ENCODE data around the gene PRUNE1. TPM values are rescaled to one million over a fixed set of nuclear protein-coding genes. Genes with fewer than 3 reads are reported as not detected.

PRUNE1 gene
- total RNA-seq, 3 donors from 2014 or later: 21.6 to 34.1 (median 32.8) TPM

- intact Hi-C loops (cut with DNase I; ENCODE audit: low total_unique reads): no loop called here
- Histone ChIP-seq H3K4me3 (no peak overlapping the region), H3K27me3 (no peaks in the 10 kb centered on the region), H3K9me3 (no peaks in the 10 kb centered on the region), H3K27ac (no peak overlapping the region), H3K4me1 (no peaks in the 10 kb centered on the region), H3K36me3 (peaks cover 16% of the 10 kb centered on the region)
- no peak for TF ChIP-seq POLR2A (IDR thresholded peaks at IDR 0.05)
- TF ChIP-seq POLR2AphosphoS5 (IDR thresholded peaks at IDR 0.05): no peak
- TF ChIP-seq, protein P1, sequence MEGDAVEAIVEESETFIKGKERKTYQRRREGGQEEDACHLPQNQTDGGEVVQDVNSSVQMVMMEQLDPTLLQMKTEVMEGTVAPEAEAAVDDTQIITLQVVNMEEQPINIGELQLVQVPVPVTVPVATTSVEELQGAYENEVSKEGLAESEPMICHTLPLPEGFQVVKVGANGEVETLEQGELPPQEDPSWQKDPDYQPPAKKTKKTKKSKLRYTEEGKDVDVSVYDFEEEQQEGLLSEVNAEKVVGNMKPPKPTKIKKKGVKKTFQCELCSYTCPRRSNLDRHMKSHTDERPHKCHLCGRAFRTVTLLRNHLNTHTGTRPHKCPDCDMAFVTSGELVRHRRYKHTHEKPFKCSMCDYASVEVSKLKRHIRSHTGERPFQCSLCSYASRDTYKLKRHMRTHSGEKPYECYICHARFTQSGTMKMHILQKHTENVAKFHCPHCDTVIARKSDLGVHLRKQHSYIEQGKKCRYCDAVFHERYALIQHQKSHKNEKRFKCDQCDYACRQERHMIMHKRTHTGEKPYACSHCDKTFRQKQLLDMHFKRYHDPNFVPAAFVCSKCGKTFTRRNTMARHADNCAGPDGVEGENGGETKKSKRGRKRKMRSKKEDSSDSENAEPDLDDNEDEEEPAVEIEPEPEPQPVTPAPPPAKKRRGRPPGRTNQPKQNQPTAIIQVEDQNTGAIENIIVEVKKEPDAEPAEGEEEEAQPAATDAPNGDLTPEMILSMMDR (IDR thresholded peaks at IDR 0.05): no peak
- no peak for DNase-seq (ENCODE audit: low spot score in 2 of 2)
Measured at GRCh38 chr1:150964164-150964489, 44.1 kb upstream of the PRUNE1 start.

- no peak for DNase-seq (ENCODE audit: low spot score in 2 of 2)
- intact Hi-C loops (cut with DNase I; ENCODE audit: low total_unique reads): no loop called here
- H3K36me3 ChIP-seq: peaks cover 16% of the 10 kb centered on the region
- no peaks in the 10 kb centered on the region for H3K9me3 ChIP-seq
- H3K4me1 ChIP-seq: no peaks in the 10 kb centered on the region
- no peak overlapping the region for H3K4me3 ChIP-seq
- no peak overlapping the region for H3K27ac ChIP-seq
- TF ChIP-seq POLR2A (IDR thresholded peaks at IDR 0.05): no peak
- TF ChIP-seq, protein P1 (IDR thresholded peaks at IDR 0.05): no peak
- TF ChIP-seq POLR2AphosphoS5 (IDR thresholded peaks at IDR 0.05): no peak
- H3K27me3 ChIP-seq: no peaks in the 10 kb centered on the region
Measured at GRCh38 chr1:150965605-150966004, 42.6 kb upstream of the PRUNE1 start.

GRCh38 chr1:150966011-150966410 is 42.2 kb upstream of the PRUNE1 start:
- H3K27me3 ChIP-seq: no peaks in the 10 kb centered on the region
- no peaks in the 10 kb centered on the region for H3K4me1 ChIP-seq
- no peak overlapping the region for H3K4me3 ChIP-seq
- H3K27ac ChIP-seq: no peak overlapping the region
- peaks cover 16% of the 10 kb centered on the region for H3K36me3 ChIP-seq
- H3K9me3 ChIP-seq: no peaks in the 10 kb centered on the region
- DNase-seq (ENCODE audit: low spot score in 2 of 2): no peak
- intact Hi-C loops (cut with DNase I; ENCODE audit: low total_unique reads): no loop called here
- no peak for TF ChIP-seq POLR2A (IDR thresholded peaks at IDR 0.05)
- TF ChIP-seq POLR2AphosphoS5 (IDR thresholded peaks at IDR 0.05): no peak
- TF ChIP-seq, protein P1 (IDR thresholded peaks at IDR 0.05): no peak

DNA sequence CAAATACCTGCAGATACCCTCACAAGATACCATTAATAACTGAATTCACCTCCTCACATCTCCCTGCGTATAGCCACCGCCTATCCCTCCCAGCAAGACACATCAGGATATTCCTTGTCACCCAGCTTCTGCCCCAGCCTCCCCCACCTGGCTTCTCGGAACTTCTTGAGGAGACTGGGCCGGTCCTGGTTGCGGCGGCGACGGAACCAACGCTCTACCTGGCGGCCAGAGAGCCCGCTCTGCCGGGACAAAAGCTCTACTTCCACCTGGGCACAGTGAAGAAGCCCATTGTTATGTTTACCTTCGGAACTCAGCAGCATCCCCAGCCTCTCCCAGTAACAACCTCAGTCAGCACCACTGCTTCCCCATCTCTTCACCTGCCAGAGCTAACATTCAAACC is 40.3 kb upstream of the PRUNE1 start:
- Histone ChIP-seq H3K9me3 (no peaks in the 10 kb centered on the region), H3K4me1 (peaks cover 3 to 13% of the 10 kb centered on the region in 2 donors), H3K27ac (peak overlapping the region; percentile 22 to 41), H3K27me3 (no peaks in the 10 kb centered on the region), H3K4me3 (no peak overlapping the region), H3K36me3 (peaks cover 16% of the 10 kb centered on the region)
- TF ChIP-seq POLR2AphosphoS5 (IDR thresholded peaks at IDR 0.05) (no peak), POLR2A (IDR thresholded peaks at IDR 0.05) (no peak)
- TF ChIP-seq, protein P1 (IDR thresholded peaks at IDR 0.05): no peak
- DNase-seq (ENCODE audit: low spot score in 2 of 2): no peak
- intact Hi-C loops (cut with DNase I; ENCODE audit: low total_unique reads): no loop called here

DNA sequence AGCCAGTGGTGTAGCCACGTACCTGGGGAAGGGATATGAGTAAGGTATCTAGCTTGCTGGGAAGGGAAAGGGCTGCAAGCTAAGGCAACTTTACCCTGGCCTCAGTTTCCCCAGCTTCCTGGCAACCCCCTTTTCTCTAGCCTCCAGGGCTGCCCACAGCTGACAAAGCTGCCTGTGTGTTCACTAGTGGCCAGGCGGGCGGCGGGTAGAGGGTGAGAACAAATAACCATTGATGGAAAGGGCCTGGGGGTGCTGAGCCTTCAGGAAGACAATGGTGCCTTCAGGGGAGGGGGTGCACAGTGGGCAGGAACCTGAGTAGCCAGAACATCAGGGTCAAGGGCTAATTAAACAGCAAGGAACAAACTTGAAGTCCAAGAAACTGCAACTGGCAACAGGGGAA is 39.8 kb upstream of the PRUNE1 start:
- no peaks in the 10 kb centered on the region for H3K9me3 ChIP-seq
- no peak for DNase-seq (ENCODE audit: low spot score in 2 of 2)
- peaks cover 3 to 18% of the 10 kb centered on the region in 2 donors for H3K4me1 ChIP-seq
- no peaks in the 10 kb centered on the region for H3K27me3 ChIP-seq
- intact Hi-C loops (cut with DNase I; ENCODE audit: low total_unique reads): no loop called here
- peaks cover 16% of the 10 kb centered on the region for H3K36me3 ChIP-seq
- H3K4me3 ChIP-seq: no peak overlapping the region
- TF ChIP-seq, protein P1 (IDR thresholded peaks at IDR 0.05): no peak
- TF ChIP-seq POLR2AphosphoS5 (IDR thresholded peaks at IDR 0.05) (no peak), POLR2A (IDR thresholded peaks at IDR 0.05) (no peak)
- peak overlapping the region; percentile 22 to 41 for H3K27ac ChIP-seq
